HUDEP-2 (cell line): Measurements from ENCODE around the gene HSPG2.

Source experiments
- DNase-seq, 76 experiments: peaks; one replicate each; lab custom pipeline; 2025; ENCODE audit not compliant: unreplicated experiment in 76 of 76; lab: John Stamatoyannopoulos, UW

HSPG2 gene

GRCh38 chr1:21869620-21870121, 67.4 kb downstream of the HSPG2 start:
- no peak for DNase-seq

GRCh38 chr1:21868941-21869454, 68.1 kb downstream of the HSPG2 start:
- no peak for DNase-seq

- DNase-seq = no peak
Observed at GRCh38 chr1:21868482-21868881, 68.6 kb downstream of the HSPG2 start.

- DNase-seq = peak in 42 of 76 experiments; percentile 5 to 56 (median 28)
Observed at GRCh38 chr1:21867451-21867996, 69.6 kb downstream of the HSPG2 start.

GRCh38 chr1:21866707-21867043, 70.4 kb downstream of the HSPG2 start:
- no peak for DNase-seq

- DNase-seq = peak in 73 of 76 experiments; percentile 19 to 86 (median 60)
Observed at GRCh38 chr1:21865943-21866706, 71.0 kb downstream of the HSPG2 start.

GRCh38 chr1:21865609-21865942, 71.5 kb downstream of the HSPG2 start:
- DNase-seq = no peak

GRCh38 chr1:21864730-21865129, 72.4 kb downstream of the HSPG2 start:
- no peak for DNase-seq

- DNase-seq = no peak
Observed at GRCh38 chr1:21863981-21864380, 73.1 kb downstream of the HSPG2 start.

- no peak for DNase-seq
Observed at GRCh38 chr1:21861602-21862429, 75.3 kb downstream of the HSPG2 start.

GRCh38 chr1:21860971-21861370, 76.1 kb downstream of the HSPG2 start:
- peak in 5 of 76 experiments; percentile 9 to 37 (median 15) for DNase-seq

GRCh38 chr1:21859669-21860179, 77.4 kb downstream of the HSPG2 start:
- DNase-seq = no peak

- DNase-seq = no peak
Observed at GRCh38 chr1:21857840-21858670, 79.1 kb downstream of the HSPG2 start.

GRCh38 chr1:21857142-21857839, 79.8 kb downstream of the HSPG2 start:
- no peak for DNase-seq

GRCh38 chr1:21855257-21856096, 81.6 kb downstream of the HSPG2 start:
- DNase-seq = peak in 5 of 76 experiments; percentile 33 to 66 (median 46)

GRCh38 chr1:21854751-21855131, 82.4 kb downstream of the HSPG2 start:
- no peak for DNase-seq

GRCh38 chr1:21854090-21854750, 82.9 kb downstream of the HSPG2 start:
- no peak for DNase-seq

GRCh38 chr1:21853131-21853427, 84.0 kb downstream of the HSPG2 start:
- DNase-seq = peak in 31 of 76 experiments; percentile 2 to 67 (median 24)
